HG03442 (cell line): ENCODE measurements around the gene ZNF578.
"Not testable (repeated sequence)": the region's sequence is repeated elsewhere in the genome, so short reads cannot be mapped to it uniquely, and the experiment has no call there.

Experiments
- ATAC-seq: cut with Tn5 transposase; IDR thresholded peaks from one replicate; pipeline ENCODE4 v1.9.1; 2021; ENCODE audit warnings: mild to moderate bottlenecking, moderate library complexity; ENCODE audit not compliant: unreplicated experiment

ZNF578 gene

GRCh38 chr19:52453324-52454094, at the start of gene ZNF578:
TSS of gene ZNF578 (plus strand) at chr19:52453553. CDS start at chr19:52501846, 48,293 bp downstream.
- no peak for ATAC-seq

- ATAC-seq, result no peak
Measured at GRCh38 chr19:52410276-52410675, 43.1 kb upstream of the ZNF578 start.

GRCh38 chr19:52415711-52416110, 37.6 kb upstream of the ZNF578 start:
- no peak for ATAC-seq

- no peak for ATAC-seq
Measured at GRCh38 chr19:52428937-52429336, 24.4 kb upstream of the ZNF578 start, which contains the start of gene ZNF534. TSS of gene ZNF534 (plus strand) at chr19:52429148. CDS start at chr19:52431475, 2,327 bp downstream.

GRCh38 chr19:52442179-52442578, 11.2 kb upstream of the ZNF578 start:
- no peak for ATAC-seq

GRCh38 chr19:52444506-52444905, 8.8 kb upstream of the ZNF578 start:
- ATAC-seq, result no peak

GRCh38 chr19:52451241-52451640, 2.1 kb upstream of the ZNF578 start:
- no peak for ATAC-seq

- ATAC-seq, result no peak
Measured at GRCh38 chr19:52464798-52465470, 11.6 kb downstream of the ZNF578 start.

GRCh38 chr19:52473655-52474350, 20.4 kb downstream of the ZNF578 start:
- no peak for ATAC-seq

- no peak for ATAC-seq
Measured at GRCh38 chr19:52474351-52475127, 21.2 kb downstream of the ZNF578 start.

- not testable (repeated sequence) for ATAC-seq
Measured at GRCh38 chr19:52484111-52484743, 30.9 kb downstream of the ZNF578 start.

- not testable (repeated sequence) for ATAC-seq
Measured at GRCh38 chr19:52485064-52485463, 31.7 kb downstream of the ZNF578 start.

GRCh38 chr19:52485561-52486240, 32.3 kb downstream of the ZNF578 start:
- ATAC-seq, result not testable (repeated sequence)

GRCh38 chr19:52492201-52492993, 39.0 kb downstream of the ZNF578 start:
- ATAC-seq, result no peak

- ATAC-seq, result no peak
Measured at GRCh38 chr19:52492994-52493470, 39.7 kb downstream of the ZNF578 start.

GRCh38 chr19:52494518-52494917, 41.2 kb downstream of the ZNF578 start:
- ATAC-seq, result no peak

GRCh38 chr19:52498571-52498970, 45.2 kb downstream of the ZNF578 start:
- ATAC-seq, result no peak

GRCh38 chr19:52500474-52500873, 47.1 kb downstream of the ZNF578 start:
- ATAC-seq, result not testable (repeated sequence)

- ATAC-seq, result not testable (repeated sequence)
Measured at GRCh38 chr19:52500991-52501390, 47.6 kb downstream of the ZNF578 start.
